GM12878 (cell line): ENCODE data around the gene CDK11A. TPM values are rescaled to one million over a fixed set of nuclear protein-coding genes. Genes with fewer than 3 reads are reported as not detected.
A peak's percentile ranks its signal among the peaks of the same experiment; 100 is the strongest.
"Not testable (repeated sequence)": the region's sequence is repeated elsewhere in the genome, so short reads cannot be mapped to it uniquely, and the experiment has no call there.

ENCODE experiments used
- ATAC-seq: fragments of 200-7000 bp; cut with Tn5 transposase; 3 replicates; pipeline ENCODE4 v1.9.1; 2020; ENCODE audit warnings: mild to moderate bottlenecking, moderate library complexity
- BruUV-seq: library from RNA; stranded (reverse); fragments of 400-500 nt; replicated peaks from 2 replicates; lab custom pipeline; 2021; lab: Mats Ljungman, UMichigan
- CTCF ChIA-PET: fragments of 300-600 bp; sonication (Branson Sonifier 250); formaldehyde crosslinking; extraction: SDS; loops from one replicate; lab custom pipeline; 2021; ENCODE audit warnings: inconsistent platforms; lab: Yijun Ruan, JAX
- POLR2A ChIA-PET: fragments of 350-600 bp; formaldehyde crosslinking; extraction: SDS; loops from one replicate; lab custom pipeline; 2021; ENCODE audit warnings: inconsistent platforms; lab: Charles Lee
- RAD21 ChIA-PET: fragments of 300-600 bp; sonication (Branson Sonifier 250); formaldehyde crosslinking; loops from one replicate; lab custom pipeline; 2023; ENCODE audit warnings: antibody characterized with exemption; ENCODE audit not compliant: unreplicated experiment; lab: Charles Lee
- SMC1A ChIA-PET: fragments of 300-600 bp; sonication (Branson Sonifier 250); formaldehyde crosslinking; loops from one replicate; lab custom pipeline; 2023; ENCODE audit not compliant: unreplicated experiment, uncharacterized antibody; lab: Charles Lee
- DNase-seq: peaks from one replicate; pipeline ENCODE4 v3.0.0-alpha.2; 2011; ENCODE audit warnings: low read depth, low spot score
- FAIRE-seq: peaks from 3 replicates; lab custom pipeline; 2011; peaks lifted over from hg19 to GRCh38; lab: Jason Lieb, UNC
- H2AFZ ChIP-seq: 2 replicates; pipeline ENCODE4 v1.6.0; 2011; ENCODE audit warnings: low read depth, low read length, control low read depth; ENCODE audit not compliant: control insufficient read depth
- H3K27ac ChIP-seq: 2 replicates; pipeline ENCODE4 v1.5.1; 2011; ENCODE audit warnings: control low read depth; ENCODE audit not compliant: control insufficient read depth, insufficient read depth
- H3K27me3 ChIP-seq, 2 experiments: replicated peaks in 1 of 2; 2 replicates each; pipeline versions ENCODE4 v1.6.0 to v1.6.1; 2011; ENCODE audit warnings: low read length in 1 of 2; ENCODE audit not compliant: control insufficient read depth in 2 of 2, insufficient read depth in 2 of 2
- H3K36me3 ChIP-seq, 2 experiments: 2 replicates each; pipeline ENCODE4 v1.5.1; 2011; ENCODE audit warnings: low read length in 1 of 2; ENCODE audit not compliant: control insufficient read depth in 2 of 2, insufficient read depth in 2 of 2
- H3K4me1 ChIP-seq: 2 replicates; pipeline ENCODE4 v1.6.1; 2011; ENCODE audit warnings: mild to moderate bottlenecking, low read length, moderate library complexity, mixed read lengths; ENCODE audit not compliant: control insufficient read depth, insufficient read depth
- H3K4me2 ChIP-seq: 2 replicates; pipeline ENCODE4 v1.6.0; 2011; ENCODE audit warnings: control low read depth; ENCODE audit not compliant: control insufficient read depth, insufficient read depth
- H3K4me3 ChIP-seq: fragments of 200-600 bp; sonication (generic); 2 replicates; pipeline ENCODE4 v1.5.1; 2016
- H3K79me2 ChIP-seq: 2 replicates; pipeline ENCODE4 v1.6.0; 2011; ENCODE audit warnings: low read length; ENCODE audit not compliant: control insufficient read depth, insufficient read depth
- H3K9ac ChIP-seq: 2 replicates; pipeline ENCODE4 v1.8.0; 2011; ENCODE audit warnings: low read length, control low read depth, mixed read lengths; ENCODE audit not compliant: control insufficient read depth, insufficient read depth
- H3K9me3 ChIP-seq: replicated peaks from 3 replicates; pipeline ENCODE4 v1.5.1; 2011; ENCODE audit warnings: mild to moderate bottlenecking, low read length; ENCODE audit not compliant: control insufficient read depth, insufficient read depth
- H4K20me1 ChIP-seq: 2 replicates; pipeline ENCODE4 v1.6.0; 2011; ENCODE audit not compliant: control insufficient read depth, insufficient read depth
- ATF7 ChIP-seq: fragments of 450-650 bp; IDR thresholded peaks from 2 replicates; pipeline ENCODE4 v1.6.1; 2016; ENCODE audit warnings: low read depth, mild to moderate bottlenecking
- BCLAF1 ChIP-seq: fragments of 450-650 bp; IDR thresholded peaks from 2 replicates; pipeline ENCODE4 v1.6.1; 2017; ENCODE audit warnings: antibody characterized with exemption, mild to moderate bottlenecking, moderate library complexity
- BHLHE40 ChIP-seq, 2 experiments: fragments of 450-650 bp in 1 of 2; IDR thresholded peaks; 2 replicates each; pipeline ENCODE4 v1.6.1; 2011 to 2017; ENCODE audit warnings: low read depth in 2 of 2, borderline replicate concordance in 1 of 2, improper control_type of control experiment in 1 of 2, low read length in 1 of 2, mild to moderate bottlenecking in 1 of 2
- BRCA1 ChIP-seq: IDR thresholded peaks from 2 replicates; pipeline ENCODE4 v1.6.1; 2011; ENCODE audit warnings: low read depth, low read length, improper control_type of control experiment
- CHD1 ChIP-seq: IDR thresholded peaks from 2 replicates; pipeline ENCODE4 v1.6.1; 2012; ENCODE audit warnings: low read depth, low read length, improper control_type of control experiment
- E4F1 ChIP-seq: fragments of 450-650 bp; IDR thresholded peaks from 2 replicates; pipeline ENCODE4 v1.6.1; 2018; ENCODE audit warnings: borderline replicate concordance, mild to moderate bottlenecking; ENCODE audit not compliant: partially characterized antibody
- FOXK2 ChIP-seq: fragments of 450-650 bp; IDR thresholded peaks from 2 replicates; pipeline ENCODE4 v1.6.1; 2017; ENCODE audit warnings: mild to moderate bottlenecking, moderate library complexity
- JUND ChIP-seq: IDR thresholded peaks from 2 replicates; pipeline ENCODE4 v1.6.1; 2012; ENCODE audit warnings: low read depth, mild to moderate bottlenecking, low read length, improper control_type of control experiment, moderate library complexity
- KLF5 ChIP-seq: fragments of 450-650 bp; IDR thresholded peaks from 2 replicates; pipeline ENCODE4 v1.6.1; 2014; ENCODE audit warnings: mild to moderate bottlenecking; ENCODE audit not compliant: partially characterized antibody
- NBN ChIP-seq: fragments of 450-650 bp; IDR thresholded peaks from 2 replicates; pipeline ENCODE4 v1.6.1; 2016
- NFIC ChIP-seq: IDR thresholded peaks from 2 replicates; pipeline ENCODE4 v1.6.1; 2012; ENCODE audit warnings: low read depth, mild to moderate bottlenecking, inconsistent platforms, low read length, moderate library complexity
- RELB ChIP-seq: fragments of 450-650 bp; IDR thresholded peaks from 2 replicates; pipeline ENCODE4 v1.6.1; 2017; ENCODE audit warnings: low read depth, mild to moderate bottlenecking, moderate library complexity
- SIX5 ChIP-seq: IDR thresholded peaks from 2 replicates; pipeline ENCODE4 v1.6.1; 2011; ENCODE audit warnings: mild to moderate bottlenecking, low read depth, low read length, moderate library complexity; ENCODE audit not compliant: severe bottlenecking
- SP1 ChIP-seq: IDR thresholded peaks from one replicate; pipeline ENCODE4 v1.6.1; 2011; ENCODE audit warnings: low read depth, low read length
- ZNF207 ChIP-seq: fragments of 450-650 bp; IDR thresholded peaks from 2 replicates; pipeline ENCODE4 v1.6.1; 2014; ENCODE audit warnings: antibody characterized with exemption, mild to moderate bottlenecking, borderline replicate concordance
- ZNF384 ChIP-seq: IDR thresholded peaks from 2 replicates; pipeline ENCODE4 v1.6.1; 2012; ENCODE audit warnings: low read depth, mild to moderate bottlenecking, low read length, improper control_type of control experiment, borderline replicate concordance
- WGBS: methylation state at CpG from one replicate; pipeline ENCODE4 v1.1.6; 2016; ENCODE audit warnings: low lambda C conversion rate; ENCODE audit not compliant: insufficient replicate concordance, insufficient coverage; ENCODE audit errors: missing lambda C conversion rate; 5-methylcytosine and 5-hydroxymethylcytosine counted together
- in situ Hi-C: fragments of 300-500 bp; cut with MboI; formaldehyde crosslinking; loops from 9 replicates; pipeline ENCODE4 v1.14.3; 2018; ENCODE audit warnings: mixed read lengths
- intact Hi-C: fragments of 100-400 bp; cut with micrococcal nuclease; formaldehyde crosslinking; loops from one replicate; pipeline ENCODE4 v1.14.2; 2022; ENCODE audit not compliant: unreplicated experiment
- polyA plus RNA-seq, 11 experiments: library from polyadenylated mRNA; depleted of rRNA in 4 of 11; unstranded in 6 of 11; stranded (reverse) in 5 of 11; fragments of >200 nt; fragmentation: Nextera tagmentation in 4 of 11; fragmentation: Illumina TruSeq in 1 of 11; extraction: Ambion mirVana in 4 of 11; extraction: Trizol in 1 of 11; gene quantifications; 1 replicate in 1 of 11; 2 replicates in 10 of 11; pipeline versions ENCODE4 v1.2.1 to v1.2.3, GENCODE V29; 2011 to 2016; ENCODE audit warnings: inconsistent platforms in 2 of 11, missing spikeins in 2 of 11, low read depth in 1 of 11
- total RNA-seq, 4 experiments: library from RNA; depleted of rRNA in 3 of 4; stranded (reverse); fragments of >200 nt in 3 of 4; fragmentation: Illumina TruSeq in 1 of 4; extraction: Trizol in 1 of 4; gene quantifications; 2 replicates each; pipeline versions ENCODE4 v1.2.1 to v1.2.3, GENCODE V29; 2013 to 2021

The CDK11A gene
- total and polyA plus RNA-seq, 10 of the 15 experiments (the other 5 are each of a cell fraction or from before 2014, with no cell fraction given): 5.1 to 46.0 (median 25.9) TPM

GRCh38 chr1:1745651-1746565 lies 21.8 kb upstream of the CDK11A start:
- WGBS: under 1% methylated on average over 21 of the region's 101 CpGs
- peak overlapping the region; percentile 72 for H3K27ac ChIP-seq
- H3K9me3 ChIP-seq, H3K4me2 ChIP-seq, H3K36me3 ChIP-seq, in situ Hi-C loops, H3K4me1 ChIP-seq, POLR2A ChIA-PET, SMC1A ChIA-PET, H4K20me1 ChIP-seq, BruUV-seq, intact Hi-C loops, H3K27me3 ChIP-seq, H3K79me2 ChIP-seq, RAD21 ChIA-PET, H3K4me3 ChIP-seq: not testable (repeated sequence)
- peak; percentile 99 for FAIRE-seq
- CTCF ChIA-PET: interaction anchor here (1.4 kb wide), 1 partner anchor 160 kb away, joined by 3 read pairs; no protein-coding TSS in a partner anchor
- peak; percentile 81 for ATAC-seq
- peak overlapping the region; percentile 60; the same call in 1 of the 2 replicates for H3K9ac ChIP-seq
- peak; percentile 13 for DNase-seq
- peak overlapping the region; percentile 23; the same call in 1 of the 2 replicates for H2AFZ ChIP-seq
- TF ChIP-seq KLF5 (peak; percentile 98), BRCA1 (0 out of 2 replicates have a peak, but pooled peaks have one; percentile 38), BHLHE40 (IDR thresholded peaks at IDR 0.05; ENCODE audit: borderline replicate concordance in 1 of 2, low read depth in 2 of 2, low read length in 1 of 2) (peak; percentile 80 to 97), CHD1 (peak; percentile 95), NFIC (0 out of 2 replicates have a peak, but pooled peaks have one; percentile 26), ZNF207 (0 out of 2 replicates have a peak, but pooled peaks have one; percentile 45), ZNF384 (0 out of 2 replicates have a peak, but pooled peaks have one; percentile 54), SP1 (peak; percentile 67), JUND (peak; percentile 96), BCLAF1 (peak; percentile 90), SIX5 (peak; percentile 60), E4F1 (peak; percentile 46), RELB (peak; percentile 82), NBN (peak; percentile 81), ATF7 (peak; percentile 99), FOXK2 (peak; percentile 97)
